Colonic mucosa (tissue), 4 donors: Measurements from ENCODE around the gene GPR146. TPM values are rescaled to one million over a fixed set of nuclear protein-coding genes. Genes with fewer than 3 reads are reported as not detected.
A peak's percentile ranks its signal among the peaks of the same experiment; 100 is the strongest.
"Not testable (repeated sequence)": the region's sequence is repeated elsewhere in the genome, so short reads cannot be mapped to it uniquely, and the experiment has no call there.

Source experiments
- DNase-seq: peaks from one replicate; pipeline ENCODE4 v3.0.0-alpha.2; 2020
- H3K27ac ChIP-seq: fragments of 200-600 bp; one replicate; pipeline ENCODE4 v1.8.0; 2021
- H3K27me3 ChIP-seq: fragments of 200-600 bp; one replicate; pipeline ENCODE4 v1.8.0; 2021
- H3K36me3 ChIP-seq: fragments of 200-600 bp; one replicate; pipeline ENCODE4 v1.8.0; 2021
- H3K4me1 ChIP-seq: fragments of 200-600 bp; one replicate; pipeline ENCODE4 v1.8.0; 2021; ENCODE audit warnings: mild to moderate bottlenecking
- H3K4me3 ChIP-seq: fragments of 200-600 bp; one replicate; pipeline ENCODE4 v1.8.0; 2021
- H3K9ac ChIP-seq, 2 donors: one replicate each; pipeline ENCODE4 v1.7.0; 2013; ENCODE audit warnings: control low read depth in 2 of 2, low read depth in 2 of 2, low read length in 2 of 2
- H3K9me3 ChIP-seq: fragments of 200-600 bp; one replicate; pipeline ENCODE4 v1.8.0; 2021
- CTCF ChIP-seq: fragments of 200-600 bp; IDR thresholded peaks from one replicate; pipeline ENCODE4 v1.8.0; 2022; ENCODE audit warnings: antibody characterized with exemption, mild to moderate bottlenecking
- intact Hi-C: fragments of 100-400 bp; cut with DNase I; formaldehyde crosslinking; loops from one replicate; pipeline ENCODE4 v1.14.1; 2022
- total RNA-seq, 2 donors: library from RNA; stranded (reverse); fragmentation: NEBNext Ultra II Directional in 1 of 2; extraction: Animal tissue kit (Norgen Biotek cat#: 25700) in 1 of 2; gene quantifications; one replicate each; pipeline ENCODE4 v1.2.1, GENCODE V29; 2021
- donor health status: healthy.
- donor health status: DM: no; HTN: no; CAD: no.
- donor health status: DM: no; HTN: no; CAD: no.

Gene GPR146
- total RNA-seq, 2 donors from 2014 or later = 2.9 to 9.0 TPM

- H3K9me3 ChIP-seq, H3K27ac ChIP-seq, DNase-seq, H3K4me3 ChIP-seq, H3K36me3 ChIP-seq, H3K27me3 ChIP-seq, intact Hi-C loops, H3K9ac ChIP-seq: not testable (repeated sequence)
- H3K4me1 ChIP-seq = peaks cover 17% of the 10 kb centered on the region
Observed at GRCh38 chr7:1040233-1040632, 4.1 kb upstream of the GPR146 start.

- Histone ChIP-seq H3K4me1 (peaks cover 20% of the 10 kb centered on the region), H3K9me3 (no peaks in the 10 kb centered on the region), H3K9ac (no peak overlapping the region), H3K27me3 (no peaks in the 10 kb centered on the region), H3K27ac (no peak overlapping the region), H3K4me3 (no peak overlapping the region), H3K36me3 (no peaks in the 10 kb centered on the region)
- DNase-seq = no peak
- TF ChIP-seq CTCF = no peak
- intact Hi-C loops = no loop called here
Observed at GRCh38 chr7:1040790-1041189, 3.6 kb upstream of the GPR146 start.

GRCh38 chr7:1041551-1042491 is 2.5 kb upstream of the GPR146 start:
- no peak for DNase-seq
- Histone ChIP-seq H3K4me1 (peaks cover 20% of the 10 kb centered on the region), H3K9me3 (no peaks in the 10 kb centered on the region), H3K4me3 (no peak overlapping the region), H3K36me3 (no peaks in the 10 kb centered on the region), H3K9ac (no peak overlapping the region), H3K27ac (no peak overlapping the region), H3K27me3 (no peaks in the 10 kb centered on the region)
- TF ChIP-seq CTCF = no peak
- intact Hi-C loops = loop anchor here (2.0 kb wide), 1 partner anchor 13 kb away; no protein-coding TSS in a partner anchor

GRCh38 chr7:1042492-1042833 is 1.9 kb upstream of the GPR146 start:
- no peak for TF ChIP-seq CTCF
- Histone ChIP-seq H3K4me3 (no peak overlapping the region), H3K27me3 (no peaks in the 10 kb centered on the region), H3K9me3 (no peaks in the 10 kb centered on the region), H3K27ac (no peak overlapping the region), H3K4me1 (peaks cover 20% of the 10 kb centered on the region), H3K9ac (no peak overlapping the region), H3K36me3 (no peaks in the 10 kb centered on the region)
- DNase-seq = no peak
- intact Hi-C loops = loop anchor here (2.0 kb wide), 1 partner anchor 14 kb away; no protein-coding TSS in a partner anchor

GRCh38 chr7:1043552-1044188 is 676 bp upstream of the GPR146 start:
- H3K27ac ChIP-seq = peak overlapping the region; percentile 84
- peaks cover 20% of the 10 kb centered on the region for H3K4me1 ChIP-seq
- intact Hi-C loops = loop anchor here (2.0 kb wide), 1 partner anchor 15 kb away; no protein-coding TSS in a partner anchor
- peak overlapping the region; percentile 61 to 82 for H3K9ac ChIP-seq
- peak overlapping the region; percentile 29 for H3K4me3 ChIP-seq
- no peaks in the 10 kb centered on the region for H3K36me3 ChIP-seq
- DNase-seq = peak; percentile 48
- no peak for TF ChIP-seq CTCF
- no peaks in the 10 kb centered on the region for H3K9me3 ChIP-seq
- H3K27me3 ChIP-seq = no peaks in the 10 kb centered on the region
